OCI-LY7 (cell line): Measurements from ENCODE around the gene ARHGAP35. TPM values are rescaled to one million over a fixed set of nuclear protein-coding genes. Genes with fewer than 3 reads are reported as not detected.

Experiments used
- BruUV-seq: library from RNA; stranded (reverse); fragments of 400-500 nt; replicated peaks from 2 replicates; lab custom pipeline; 2021; lab: Mats Ljungman, UMichigan
- CTCF ChIA-PET: fragments of 300-600 bp; sonication (Branson Sonifier 250); formaldehyde crosslinking; loops from one replicate; lab custom pipeline; 2022; ENCODE audit warnings: antibody characterized with exemption; ENCODE audit not compliant: unreplicated experiment; lab: Charles Lee
- POLR2A ChIA-PET: fragments of 300-600 bp; sonication (Branson Sonifier 250); formaldehyde crosslinking; loops from one replicate; lab custom pipeline; 2022; ENCODE audit warnings: antibody characterized with exemption; lab: Charles Lee
- DNase-seq: peaks from one replicate; pipeline ENCODE4 v3.0.0-alpha.2; 2015; ENCODE audit warnings: low spot score
- H2AFZ ChIP-seq: fragments of 200-600 bp; sonication (generic), shearing (Covaris generic); 2 replicates; pipeline ENCODE4 v1.6.1; 2014; ENCODE audit warnings: mild to moderate bottlenecking, antibody characterized with exemption, low read length, moderate library complexity
- H3K27ac ChIP-seq: fragments of 200-600 bp; sonication (generic); 2 replicates; pipeline ENCODE4 v1.5.1; 2014; ENCODE audit warnings: mixed run types, low read depth, mild to moderate bottlenecking, moderate library complexity, low read length, inconsistent platforms; ENCODE audit not compliant: poor library complexity, severe bottlenecking
- H3K36me3 ChIP-seq: fragments of 200-600 bp; sonication (generic); 2 replicates; pipeline ENCODE4 v1.6.1; 2014; ENCODE audit warnings: mild to moderate bottlenecking, antibody characterized with exemption, low read length, moderate library complexity, mixed read lengths; ENCODE audit not compliant: insufficient read depth
- H3K4me1 ChIP-seq: fragments of 200-600 bp; sonication (generic); 2 replicates; pipeline ENCODE4 v1.5.1; 2014; ENCODE audit warnings: mild to moderate bottlenecking, low read length; ENCODE audit not compliant: insufficient read depth, poor library complexity, severe bottlenecking
- H3K4me2 ChIP-seq: fragments of 200-600 bp; sonication (generic); 2 replicates; pipeline ENCODE4 v1.6.1; 2014; ENCODE audit warnings: mild to moderate bottlenecking, low read length
- H3K4me3 ChIP-seq: fragments of 200-600 bp; sonication (generic); 2 replicates; pipeline ENCODE4 v1.5.1; 2014; ENCODE audit warnings: mild to moderate bottlenecking, low read depth, low read length; ENCODE audit not compliant: poor library complexity, severe bottlenecking
- H3K79me2 ChIP-seq: fragments of 200-600 bp; sonication (generic); 2 replicates; pipeline ENCODE4 v1.6.1; 2016; ENCODE audit warnings: low read depth, mild to moderate bottlenecking, low read length, moderate library complexity, mixed read lengths; ENCODE audit not compliant: insufficient read depth
- H3K9me2 ChIP-seq: fragments of 200-600 bp; sonication (generic); 2 replicates; pipeline ENCODE4 v1.6.1; 2016; ENCODE audit warnings: mild to moderate bottlenecking, low read length, mixed read lengths; ENCODE audit not compliant: insufficient read depth
- H3K9me3 ChIP-seq: fragments of 200-600 bp; sonication (generic); 2 replicates; pipeline ENCODE4 v1.6.1; 2014; ENCODE audit warnings: mild to moderate bottlenecking, mixed run types, low read length, mixed read lengths
- H4K20me1 ChIP-seq: fragments of 200-600 bp; sonication (generic); 2 replicates; pipeline ENCODE4 v1.6.1; 2014; ENCODE audit warnings: mild to moderate bottlenecking, antibody characterized with exemption, low read length, moderate library complexity, mixed read lengths; ENCODE audit not compliant: insufficient read depth
- EZH2phosphoT487 ChIP-seq: fragments of 200-600 bp; sonication (generic); IDR thresholded peaks from 2 replicates; pipeline ENCODE4 v1.6.1; 2018; ENCODE audit warnings: low read depth, borderline replicate concordance, mild to moderate bottlenecking, mixed run types, antibody characterized with exemption, low read length, moderate library complexity, mixed read lengths
- intact Hi-C: fragments of 100-400 bp; cut with micrococcal nuclease; formaldehyde crosslinking; loops from one replicate; pipeline ENCODE4 v1.10.0; 2022; ENCODE audit not compliant: unreplicated experiment
- total RNA-seq, 2 experiments: library from RNA; depleted of rRNA in 1 of 2; stranded (reverse); fragments of >200 nt in 1 of 2; shearing (Covaris generic) in 1 of 2; gene quantifications; 2 replicates each; pipeline ENCODE4 v1.2.3, GENCODE V29; 2014 to 2022
- TF ChIP-seq, protein P1 (sequence below): fragments of 200-600 bp; sonication (generic); conservative IDR thresholded peaks from 2 replicates; pipeline ENCODE4 v1.5.1; 2014; ENCODE audit warnings: mild to moderate bottlenecking, antibody characterized with exemption, low read length, moderate library complexity, mixed read lengths

Gene ARHGAP35
- total RNA-seq, 2 experiments from 2014 or later, result 26.5 to 42.2 TPM

DNA sequence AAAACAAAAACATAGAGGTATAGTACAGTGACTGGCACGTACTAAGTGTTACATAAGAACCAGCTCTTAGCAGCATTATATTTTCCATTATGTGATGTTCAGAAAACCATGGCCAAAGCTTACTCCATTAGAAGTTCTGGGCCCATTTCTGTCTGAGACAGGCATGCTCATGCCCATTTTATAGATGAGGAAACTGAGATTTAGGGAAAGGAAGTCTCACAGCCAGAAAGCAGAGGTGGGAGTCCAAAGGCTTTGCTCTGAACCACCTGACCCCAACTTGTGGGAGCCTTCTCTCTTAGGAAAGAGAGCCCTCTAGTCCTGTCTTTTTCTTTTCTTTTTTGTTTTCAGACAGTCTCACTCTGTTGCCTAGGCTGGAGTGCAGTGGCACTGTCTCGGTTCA lies 12.4 kb upstream of the ARHGAP35 start:
- TF ChIP-seq, protein P1, sequence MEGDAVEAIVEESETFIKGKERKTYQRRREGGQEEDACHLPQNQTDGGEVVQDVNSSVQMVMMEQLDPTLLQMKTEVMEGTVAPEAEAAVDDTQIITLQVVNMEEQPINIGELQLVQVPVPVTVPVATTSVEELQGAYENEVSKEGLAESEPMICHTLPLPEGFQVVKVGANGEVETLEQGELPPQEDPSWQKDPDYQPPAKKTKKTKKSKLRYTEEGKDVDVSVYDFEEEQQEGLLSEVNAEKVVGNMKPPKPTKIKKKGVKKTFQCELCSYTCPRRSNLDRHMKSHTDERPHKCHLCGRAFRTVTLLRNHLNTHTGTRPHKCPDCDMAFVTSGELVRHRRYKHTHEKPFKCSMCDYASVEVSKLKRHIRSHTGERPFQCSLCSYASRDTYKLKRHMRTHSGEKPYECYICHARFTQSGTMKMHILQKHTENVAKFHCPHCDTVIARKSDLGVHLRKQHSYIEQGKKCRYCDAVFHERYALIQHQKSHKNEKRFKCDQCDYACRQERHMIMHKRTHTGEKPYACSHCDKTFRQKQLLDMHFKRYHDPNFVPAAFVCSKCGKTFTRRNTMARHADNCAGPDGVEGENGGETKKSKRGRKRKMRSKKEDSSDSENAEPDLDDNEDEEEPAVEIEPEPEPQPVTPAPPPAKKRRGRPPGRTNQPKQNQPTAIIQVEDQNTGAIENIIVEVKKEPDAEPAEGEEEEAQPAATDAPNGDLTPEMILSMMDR, result no peak
- no peak for TF ChIP-seq EZH2phosphoT487

DNA sequence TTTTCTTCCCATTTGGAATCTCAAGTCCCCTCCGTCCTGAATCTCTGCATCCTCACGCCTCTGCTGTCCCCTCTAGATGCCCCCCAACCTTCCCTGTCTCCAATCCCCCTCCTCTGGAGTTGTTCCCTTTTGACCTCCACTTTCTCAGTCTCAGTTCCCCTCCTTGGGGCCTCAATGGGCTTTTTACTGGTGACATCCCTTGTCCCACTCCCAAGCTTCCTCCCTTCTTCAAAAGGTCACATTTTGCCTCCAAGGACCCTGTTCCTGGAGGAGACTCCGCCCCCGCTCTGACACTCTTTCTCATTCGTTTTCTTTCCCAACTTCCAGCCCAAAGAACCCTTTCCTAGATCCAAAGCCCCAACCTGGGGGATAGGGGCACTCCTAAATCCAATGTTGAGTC lies 11.2 kb upstream of the ARHGAP35 start:
- Histone ChIP-seq H3K4me1 (peaks cover 16% of the 10 kb centered on the region), H3K9me3 (no peaks in the 10 kb centered on the region), H3K27ac (no peak overlapping the region), H3K9me2 (no peaks in the 10 kb centered on the region), H2AFZ (no peak overlapping the region), H4K20me1 (no peaks in the 10 kb centered on the region), H3K79me2 (peaks cover 12% of the 10 kb centered on the region; the same call in 1 of the 2 replicates), H3K36me3 (peaks cover 10% of the 10 kb centered on the region), H3K4me2 (peak overlapping the region; percentile 76), H3K4me3 (peak overlapping the region; percentile 90)
- POLR2A ChIA-PET, result interaction anchor here (0.5 kb wide), 1 partner anchor 55 kb away, joined by 4 read pairs; no protein-coding TSS in a partner anchor
- intact Hi-C loops, result loop anchor here (10.0 kb wide), 1 partner anchor 265 kb away; the partner anchor contains the start of gene ZC3H4
- no TSS peak for BruUV-seq
- TF ChIP-seq EZH2phosphoT487, result no peak
- TF ChIP-seq, protein P1, result no peak
- CTCF ChIA-PET, result no interaction called here
- no peak for DNase-seq

More for the DNA sequence above, 12.4 kb upstream of the ARHGAP35 start:
- ChIA-PET CTCF (no interaction called here), POLR2A (no interaction called here)
- Histone ChIP-seq H3K36me3 (peaks cover 10% of the 10 kb centered on the region), H3K4me1 (peaks cover 16% of the 10 kb centered on the region), H3K9me3 (no peaks in the 10 kb centered on the region), H3K9me2 (no peaks in the 10 kb centered on the region), H3K27ac (no peak overlapping the region), H4K20me1 (no peaks in the 10 kb centered on the region), H3K4me2 (no peak overlapping the region), H3K79me2 (peaks cover 12% of the 10 kb centered on the region; the same call in 1 of the 2 replicates), H3K4me3 (no peak overlapping the region), H2AFZ (no peak overlapping the region)
- DNase-seq, result no peak
- no TSS peak for BruUV-seq
- intact Hi-C loops, result no loop called here
